Upper lobe of left lung (tissue), 6 donors: Measurements from ENCODE around the gene LZTFL1. TPM values are rescaled to one million over a fixed set of nuclear protein-coding genes. Genes with fewer than 3 reads are reported as not detected.

Experiments used
- ATAC-seq, 2 donors: fragments of 200-7000 bp; cut with Tn5 transposase; one replicate each; pipeline ENCODE4 v1.9.1; 2022; ENCODE audit warnings: mild to moderate bottlenecking in 2 of 2, moderate library complexity in 2 of 2; ENCODE audit not compliant: low FRiP score in 2 of 2
- DNase-seq, 2 donors: peaks; one replicate each; pipeline ENCODE4 v3.0.0-alpha.2; 2019 to 2020
- H3K27ac ChIP-seq, 4 donors: fragments of 200-600 bp; sonication (generic); one replicate each; pipeline ENCODE4 v1.5.1; 2016 to 2019
- H3K27me3 ChIP-seq, 4 donors: fragments of 200-600 bp; sonication (generic); one replicate each; pipeline ENCODE4 v1.5.1; 2017 to 2019
- H3K36me3 ChIP-seq, 4 donors: fragments of 200-600 bp; sonication (generic); one replicate each; pipeline ENCODE4 v1.5.1; 2016 to 2019
- H3K4me1 ChIP-seq, 4 donors: fragments of 200-600 bp; sonication (generic); one replicate each; pipeline ENCODE4 v1.5.1; 2018 to 2019
- H3K4me3 ChIP-seq, 4 donors: fragments of 200-600 bp; sonication (generic); one replicate each; pipeline ENCODE4 v1.5.1; 2017 to 2019; ENCODE audit warnings: mild to moderate bottlenecking in 2 of 4, moderate library complexity in 1 of 4
- H3K9me3 ChIP-seq, 4 donors: fragments of 200-600 bp; sonication (generic); one replicate each; pipeline ENCODE4 v1.5.1; 2018 to 2019
- CTCF ChIP-seq, 6 experiments: fragments of 450-650 bp in 4 of 6; fragments of 200-600 bp in 2 of 6; sonication (generic) in 2 of 6; IDR thresholded peaks; one replicate each; pipeline ENCODE4 v1.5.1; 2016 to 2019; ENCODE audit warnings: antibody characterized with exemption in 6 of 6
- EP300 ChIP-seq, 4 donors: sonication (generic); formaldehyde crosslinking; IDR thresholded peaks; one replicate each; pipeline ENCODE4 v1.5.1; 2017; ENCODE audit warnings: antibody characterized with exemption in 4 of 4, control low read depth in 2 of 4
- POLR2A ChIP-seq, 4 donors: fragments of 450-650 bp; IDR thresholded peaks; one replicate each; pipeline ENCODE4 v1.5.1; 2016 to 2017; ENCODE audit warnings: antibody characterized with exemption in 4 of 4, mild to moderate bottlenecking in 2 of 4
- POLR2AphosphoS5 ChIP-seq, 2 donors: sonication (generic); formaldehyde crosslinking; IDR thresholded peaks; one replicate each; pipeline ENCODE4 v1.5.1; 2017; ENCODE audit warnings: antibody characterized with exemption in 2 of 2
- WGBS, 2 donors: methylation state at CpG; one replicate each; pipeline ENCODE4 v1.1.5; 2017 to 2018; 5-methylcytosine and 5-hydroxymethylcytosine counted together
- total RNA-seq, 6 donors: library from RNA; depleted of rRNA in 4 of 6; stranded (reverse); fragments of >200 nt in 4 of 6; gene quantifications; one replicate each; pipeline versions ENCODE4 v1.1.0 to v1.2.1, GENCODE V29; 2016 to 2021
- donor health status: DM: no; HTN: no; CAD: no; lungs with moderate emphysema.
- donor health status: DM: no; HTN: yes; CAD: no; lungs with severe emphysema.

The LZTFL1 gene
- total RNA-seq, 6 donors from 2014 or later: 19.9 to 51.7 (median 31.3) TPM

GRCh38 chr3:45868213-45868612 is 26.3 kb upstream of the LZTFL1 start:
- WGBS, 2 donors: 71 to 81% methylated on average over 2 of the region's 2 CpGs

GRCh38 chr3:45865563-45865962 is 23.6 kb upstream of the LZTFL1 start:
- Histone ChIP-seq H3K27ac (no peak overlapping the region), H3K4me1 (no peaks in the 10 kb centered on the region), H3K9me3 (peaks cover 0 to 4% (median 2%) of the 10 kb centered on the region in 4 donors), H3K4me3 (no peak overlapping the region), H3K27me3 (no peaks in the 10 kb centered on the region), H3K36me3 (no peaks in the 10 kb centered on the region)
- TF ChIP-seq CTCF (IDR thresholded peaks at IDR 0.05) (no peak), POLR2A (IDR thresholded peaks at IDR 0.05) (no peak), POLR2AphosphoS5 (IDR thresholded peaks at IDR 0.05) (no peak), EP300 (IDR thresholded peaks at IDR 0.05) (no peak)
- WGBS, 2 donors: 55 to 57% methylated on average over 6 of the region's 6 CpGs
- DNase-seq (no peak), ATAC-seq (no peak)

More at GRCh38 chr3:45868213-45868612, 26.3 kb upstream of the LZTFL1 start:
- Histone ChIP-seq H3K36me3 (no peaks in the 10 kb centered on the region), H3K27ac (no peak overlapping the region), H3K9me3 (peaks cover 0 to 4% (median 2%) of the 10 kb centered on the region in 4 donors), H3K4me3 (no peak overlapping the region), H3K27me3 (no peaks in the 10 kb centered on the region), H3K4me1 (no peaks in the 10 kb centered on the region)
- no peak for ATAC-seq
- no peak for DNase-seq
- TF ChIP-seq POLR2A (IDR thresholded peaks at IDR 0.05) (no peak), POLR2AphosphoS5 (IDR thresholded peaks at IDR 0.05) (no peak), EP300 (IDR thresholded peaks at IDR 0.05) (no peak), CTCF (IDR thresholded peaks at IDR 0.05) (no peak)

- ATAC-seq: no peak
- Histone ChIP-seq H3K27ac (no peak overlapping the region), H3K4me3 (no peak overlapping the region), H3K9me3 (peaks cover 0 to 4% (median 2%) of the 10 kb centered on the region in 4 donors), H3K27me3 (no peaks in the 10 kb centered on the region), H3K4me1 (no peaks in the 10 kb centered on the region), H3K36me3 (no peaks in the 10 kb centered on the region)
- TF ChIP-seq EP300 (IDR thresholded peaks at IDR 0.05) (no peak), CTCF (IDR thresholded peaks at IDR 0.05) (no peak), POLR2AphosphoS5 (IDR thresholded peaks at IDR 0.05) (no peak), POLR2A (IDR thresholded peaks at IDR 0.05) (no peak)
- WGBS, 2 donors: 62 to 66% methylated on average over 8 of the region's 8 CpGs
- DNase-seq: no peak
These were observed 23.0 kb upstream of the LZTFL1 start for GRCh38 chr3:45864760-45865519.

- Histone ChIP-seq H3K4me3 (no peak overlapping the region), H3K9me3 (peaks cover 0 to 4% (median 2%) of the 10 kb centered on the region in 4 donors), H3K27me3 (no peaks in the 10 kb centered on the region), H3K4me1 (no peaks in the 10 kb centered on the region), H3K36me3 (no peaks in the 10 kb centered on the region), H3K27ac (no peak overlapping the region)
- DNase-seq (no peak), ATAC-seq (no peak)
- 63 to 67% methylated on average over 7 of the region's 7 CpGs for WGBS, 2 donors
- TF ChIP-seq CTCF (IDR thresholded peaks at IDR 0.05) (no peak), POLR2A (IDR thresholded peaks at IDR 0.05) (no peak), EP300 (IDR thresholded peaks at IDR 0.05) (no peak), POLR2AphosphoS5 (IDR thresholded peaks at IDR 0.05) (no peak)
These were observed 19.3 kb upstream of the LZTFL1 start for GRCh38 chr3:45861043-45861719.
